AML-193 (cell line): ENCODE results near the gene TPD52L1.
"Not testable (repeated sequence)": the region's sequence is repeated elsewhere in the genome, so short reads cannot be mapped to it uniquely, and the experiment has no call there.

Source experiments
- DNase-seq, 2 experiments: peaks; one replicate each; lab custom pipeline; 2025; lab: John Stamatoyannopoulos, UW

Gene TPD52L1

DNA sequence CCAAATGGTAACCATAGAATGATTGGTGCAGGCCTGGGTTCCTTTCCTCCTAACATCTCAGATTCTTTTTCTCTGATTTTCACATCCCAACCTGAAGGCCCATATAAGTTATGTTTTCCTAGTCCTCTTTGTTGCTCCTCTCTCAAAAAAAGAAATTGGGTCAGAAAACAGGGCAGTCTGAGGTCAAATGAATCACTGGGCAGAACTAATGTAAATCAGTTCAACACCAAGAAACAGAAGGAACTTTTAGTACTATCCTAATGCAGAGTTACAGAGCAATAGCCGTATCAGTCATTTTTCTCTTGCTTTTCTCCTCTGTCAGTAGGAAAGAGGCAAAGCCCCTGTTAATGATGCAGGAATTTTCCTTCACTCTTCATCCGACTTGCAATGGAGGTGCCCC lies 11.0 kb upstream of the TPD52L1 start:
- no peak for DNase-seq

GRCh38 chr6:125144822-125145221 lies 8.8 kb upstream of the TPD52L1 start:
- no peak for DNase-seq

DNA sequence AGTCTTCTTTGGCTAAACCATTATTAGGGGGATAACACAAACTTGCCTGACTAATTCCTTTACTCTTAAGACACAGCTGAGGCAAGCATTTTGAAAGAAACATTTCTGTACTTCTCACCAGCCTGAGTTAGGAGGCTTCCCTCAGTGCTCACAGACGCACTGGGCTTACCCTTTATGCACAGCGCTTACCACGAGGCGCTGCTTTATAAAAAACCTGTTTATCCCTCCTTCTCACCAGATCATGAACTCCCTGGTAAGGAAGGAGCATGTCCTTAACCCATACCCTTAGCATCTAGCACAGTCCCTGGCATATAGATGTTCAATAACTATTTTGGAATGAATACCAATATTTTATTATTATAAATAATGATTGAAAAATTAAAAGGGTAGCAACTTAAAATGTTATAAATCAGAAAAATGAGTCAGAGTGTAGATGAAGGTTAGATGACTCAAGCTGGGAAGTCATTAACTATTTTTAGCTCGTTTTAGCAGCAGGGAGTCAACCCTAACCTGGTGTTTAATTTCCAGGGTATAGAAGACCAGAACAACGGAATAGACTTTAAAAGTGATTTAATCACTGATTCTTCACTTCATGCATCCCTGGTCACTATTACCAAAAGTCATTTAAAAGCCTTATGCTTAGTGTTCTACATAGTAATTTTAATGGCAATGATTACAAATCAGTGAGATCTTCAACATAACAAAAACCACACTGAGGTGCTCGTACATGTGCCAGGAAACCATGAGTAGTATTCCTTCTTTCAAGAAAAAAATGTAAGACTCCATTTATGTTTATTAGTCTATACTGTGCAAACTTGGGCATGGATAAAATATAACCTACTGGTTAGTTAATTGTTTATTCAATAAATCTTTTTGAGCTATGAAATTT lies 4.1 kb upstream of the TPD52L1 start:
- no peak for DNase-seq

DNA sequence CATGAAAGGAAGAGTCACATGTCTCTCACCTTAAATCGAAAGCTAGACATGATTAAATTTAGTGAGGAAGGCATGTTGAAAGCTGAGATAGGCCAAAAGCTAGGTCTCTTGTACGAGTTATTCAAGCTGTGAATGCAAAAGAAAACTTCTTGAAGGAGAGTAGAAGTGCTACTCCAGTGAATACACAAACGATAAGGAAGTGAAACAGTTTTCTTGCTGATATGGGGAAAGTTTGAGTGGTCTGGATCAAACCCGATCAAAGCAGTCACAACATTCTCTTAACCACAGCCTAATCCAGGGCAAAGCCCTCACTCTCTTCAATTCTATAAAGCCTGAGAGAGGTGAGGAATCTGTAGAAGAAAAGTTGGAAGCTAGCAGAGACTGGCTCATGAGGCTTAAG lies 1.9 kb upstream of the TPD52L1 start:
- no peak for DNase-seq

- DNase-seq = no peak
These were observed 666 bp downstream of the TPD52L1 start for GRCh38 chr6:125154118-125154760.

DNA sequence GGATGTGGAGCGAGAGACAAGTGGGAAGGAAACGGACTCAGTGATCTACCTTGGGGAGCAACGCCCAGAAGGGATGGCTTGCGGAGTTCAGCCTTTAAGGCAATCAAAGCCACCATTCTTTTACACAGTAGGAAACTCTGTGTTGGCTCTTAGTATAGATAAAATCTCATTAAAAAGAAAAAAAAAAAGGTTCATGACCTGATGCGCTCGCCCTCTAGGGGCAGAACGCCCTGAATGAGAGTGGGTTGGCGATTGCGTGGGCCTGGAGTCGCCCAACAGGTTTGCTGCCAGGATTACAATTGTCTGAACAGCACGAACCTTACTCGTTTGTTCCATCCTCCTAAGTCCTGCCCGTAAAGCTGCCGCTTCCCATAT lies 1.2 kb downstream of the TPD52L1 start:
- no peak for DNase-seq

GRCh38 chr6:125155344-125155743 lies 1.8 kb downstream of the TPD52L1 start:
- no peak for DNase-seq

DNA sequence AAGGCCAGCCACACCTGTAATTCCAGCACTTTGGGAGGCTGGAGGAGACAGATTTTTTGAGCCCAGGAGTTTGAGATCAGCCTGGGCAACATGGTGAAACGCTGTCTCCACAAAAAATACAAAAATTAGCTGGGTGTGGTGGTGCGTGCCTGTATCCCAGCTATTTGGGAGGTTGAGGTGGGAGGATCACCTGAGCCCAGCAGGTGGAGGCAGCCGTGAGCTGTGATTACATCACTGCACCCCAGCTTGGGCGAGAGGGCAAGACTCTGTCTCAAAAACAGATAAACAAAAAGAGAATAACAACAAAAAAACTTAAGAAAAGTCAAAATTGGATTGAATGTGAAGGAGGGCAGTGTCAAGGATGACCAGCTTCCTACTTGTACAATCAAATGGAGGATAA lies 2.9 kb downstream of the TPD52L1 start:
- no peak for DNase-seq

- no peak for DNase-seq
These were observed 3.7 kb downstream of the TPD52L1 start for GRCh38 chr6:125157280-125157679.

DNA sequence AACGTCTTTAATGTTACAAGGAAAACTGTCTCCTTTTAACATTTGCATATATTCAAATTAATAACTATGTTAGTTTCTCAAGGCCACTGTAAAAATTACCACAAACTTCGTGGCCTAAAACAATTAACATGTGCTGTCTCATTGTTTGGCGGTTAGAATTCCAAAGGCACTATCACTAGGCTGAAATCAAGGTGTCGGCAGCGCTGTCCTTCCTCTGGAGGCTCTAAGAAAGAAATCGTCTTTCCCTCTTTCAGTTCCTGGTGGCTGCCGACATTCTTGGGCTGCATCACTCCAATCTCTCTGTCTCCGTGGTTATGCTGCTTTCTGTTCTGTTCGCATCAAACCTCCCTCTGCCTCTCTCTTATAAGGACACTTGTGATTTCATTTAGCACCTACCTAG lies 4.2 kb downstream of the TPD52L1 start:
- no peak for DNase-seq

GRCh38 chr6:125163339-125163738 lies 9.8 kb downstream of the TPD52L1 start:
- not testable (repeated sequence) for DNase-seq

GRCh38 chr6:125163811-125164210 lies 10.2 kb downstream of the TPD52L1 start:
- no peak for DNase-seq

- DNase-seq = no peak
These were observed 11.1 kb downstream of the TPD52L1 start for GRCh38 chr6:125164696-125165095.

DNA sequence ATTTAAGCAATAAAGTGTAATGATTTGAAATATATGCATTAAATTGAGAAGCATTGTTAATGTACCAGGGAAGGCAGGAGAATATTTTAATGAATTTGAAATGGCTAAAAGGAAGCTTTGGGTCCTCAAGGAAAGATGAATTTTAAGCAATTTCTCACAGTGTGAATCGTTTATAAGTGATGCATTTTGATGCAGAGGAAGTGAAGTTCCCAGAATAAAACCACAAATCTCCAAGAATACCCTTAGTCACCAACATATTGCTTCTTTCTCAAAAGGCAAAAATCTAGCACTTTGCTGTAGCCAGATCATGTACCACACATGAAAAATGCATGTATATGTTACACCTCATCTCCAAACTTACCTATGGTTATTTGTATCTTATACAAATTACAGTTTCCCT lies 11.7 kb downstream of the TPD52L1 start:
- no peak for DNase-seq

DNA sequence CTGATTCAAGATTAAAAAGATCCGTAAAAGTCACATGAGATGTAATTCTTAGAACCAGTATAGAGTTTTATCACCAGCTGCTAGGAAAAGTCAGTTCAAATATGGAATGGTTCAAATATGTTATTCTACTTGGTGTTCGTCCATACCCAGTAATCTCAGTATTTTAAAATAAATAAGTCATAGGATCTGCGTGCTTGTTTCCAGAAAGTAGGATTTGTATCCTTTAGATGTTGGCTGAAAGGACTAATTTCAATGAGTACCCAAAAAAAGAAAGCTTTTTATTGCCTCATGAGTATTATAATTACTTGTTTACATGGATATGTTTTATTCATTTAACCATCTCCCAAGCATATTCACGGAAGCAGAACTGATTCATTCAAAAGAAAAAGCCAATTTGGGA lies 12.2 kb downstream of the TPD52L1 start:
- no peak for DNase-seq

DNA sequence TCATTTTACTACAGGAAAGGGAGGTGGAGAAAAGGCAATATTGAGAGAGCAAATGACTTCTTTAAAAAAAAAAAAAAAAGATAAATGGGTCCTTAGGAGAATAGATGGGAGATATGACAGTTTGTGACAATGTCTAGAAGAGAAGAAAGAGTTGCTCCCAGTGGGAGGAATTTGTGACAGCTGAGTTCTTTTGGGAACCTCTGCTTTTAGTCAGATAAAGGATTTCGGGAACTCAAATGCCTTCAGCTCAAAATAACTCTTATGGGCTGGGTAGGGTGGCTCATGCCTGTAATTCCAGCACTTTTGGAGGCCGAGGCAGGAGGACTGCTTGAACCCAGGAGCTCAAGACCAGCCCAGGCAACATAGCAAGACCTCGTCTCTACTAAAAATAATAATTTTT lies 13.1 kb downstream of the TPD52L1 start:
- no peak for DNase-seq

DNA sequence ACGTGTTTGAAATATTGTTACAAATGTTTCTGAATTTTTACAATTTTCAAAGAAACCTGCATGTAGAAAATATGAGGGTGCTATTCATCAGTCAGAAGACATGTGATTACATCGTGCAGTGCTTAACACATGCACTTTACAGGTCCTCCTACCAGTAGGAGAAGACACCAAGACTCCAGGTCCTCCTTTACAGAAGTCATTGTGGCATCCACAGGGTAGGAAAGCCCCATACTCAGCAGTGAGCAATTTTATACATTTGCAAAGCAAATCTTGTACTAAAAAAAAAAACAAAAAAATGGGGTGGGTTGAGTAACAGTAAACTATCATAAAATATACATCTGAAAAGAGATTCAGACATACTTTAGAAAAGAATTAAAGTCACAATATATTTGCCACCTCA lies 14.0 kb downstream of the TPD52L1 start:
- DNase-seq = no peak

GRCh38 chr6:125169058-125169457 lies 15.5 kb downstream of the TPD52L1 start:
- no peak for DNase-seq

GRCh38 chr6:125169522-125169921 lies 15.9 kb downstream of the TPD52L1 start:
- no peak for DNase-seq

- no peak for DNase-seq
These were observed 16.8 kb downstream of the TPD52L1 start for GRCh38 chr6:125170376-125170775.

- DNase-seq = no peak
These were observed 19.9 kb downstream of the TPD52L1 start for GRCh38 chr6:125173341-125174095.

- no peak for DNase-seq
These were observed 21.1 kb downstream of the TPD52L1 start for GRCh38 chr6:125174626-125175025.
